HG03175 (cell line): Measurements from ENCODE around the gene SYT8.

ENCODE experiments used
- ATAC-seq: cut with Tn5 transposase; IDR thresholded peaks from one replicate; pipeline ENCODE4 v1.9.1; 2021; ENCODE audit warnings: mild to moderate bottlenecking, moderate library complexity; ENCODE audit not compliant: unreplicated experiment

The SYT8 gene

DNA sequence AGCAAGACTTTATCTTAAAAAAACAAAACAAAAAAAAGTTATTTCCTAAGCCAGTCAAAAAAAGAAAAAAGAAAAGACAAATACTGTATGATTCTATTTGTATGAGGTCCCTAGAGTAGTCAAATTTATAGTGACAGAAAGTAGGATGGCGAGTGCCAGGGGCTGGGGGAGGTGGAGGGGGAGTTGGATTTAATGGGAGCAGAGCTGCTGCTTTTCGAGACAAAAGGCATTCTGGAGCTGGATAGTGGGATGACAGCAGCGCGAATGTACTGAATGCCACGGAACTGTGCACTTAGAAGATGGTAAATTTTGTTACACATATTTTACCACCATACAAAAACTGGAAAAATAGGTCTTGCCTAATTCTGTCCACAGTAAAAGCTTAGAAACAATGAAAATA is 17.8 kb upstream of the SYT8 start:
- no peak for ATAC-seq

DNA sequence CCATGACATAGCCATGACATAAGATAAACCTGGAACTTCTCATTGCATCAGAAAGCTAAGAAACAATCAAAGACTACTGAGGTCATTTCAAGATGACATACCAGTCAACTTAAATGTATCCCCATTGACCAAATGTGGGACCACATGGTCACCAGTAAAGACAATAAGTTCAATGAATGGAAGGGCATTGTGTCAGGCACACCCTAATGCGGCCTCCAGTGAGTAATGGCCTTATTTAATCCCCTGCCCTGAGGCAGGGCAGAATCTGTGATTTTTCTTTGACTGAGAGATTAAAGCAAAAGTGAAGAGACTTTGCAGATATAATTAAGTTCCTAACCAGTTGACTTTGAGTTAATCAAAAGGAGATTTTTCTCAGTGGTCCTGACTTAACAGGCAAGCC is 17.3 kb upstream of the SYT8 start:
- ATAC-seq: no peak

DNA sequence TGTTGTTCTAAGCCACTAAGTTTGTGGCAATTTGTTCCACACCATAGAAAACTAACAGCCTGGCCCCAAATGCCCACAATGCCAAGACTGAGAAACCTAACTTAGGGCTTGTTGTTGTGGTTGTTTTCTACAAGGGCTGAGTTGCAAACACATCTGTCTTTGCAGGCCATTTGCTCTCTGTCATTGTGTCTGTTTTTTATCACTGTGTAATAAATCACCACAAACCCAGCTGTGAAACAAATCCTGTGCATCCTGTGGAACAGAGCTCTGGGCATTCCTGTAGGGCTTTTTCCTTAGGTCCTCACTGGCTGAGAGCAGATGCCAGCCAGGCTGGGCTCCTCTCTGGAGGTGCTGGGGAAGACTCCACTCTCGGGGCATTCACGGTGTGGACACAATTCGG is 15.7 kb upstream of the SYT8 start:
- ATAC-seq: no peak

DNA sequence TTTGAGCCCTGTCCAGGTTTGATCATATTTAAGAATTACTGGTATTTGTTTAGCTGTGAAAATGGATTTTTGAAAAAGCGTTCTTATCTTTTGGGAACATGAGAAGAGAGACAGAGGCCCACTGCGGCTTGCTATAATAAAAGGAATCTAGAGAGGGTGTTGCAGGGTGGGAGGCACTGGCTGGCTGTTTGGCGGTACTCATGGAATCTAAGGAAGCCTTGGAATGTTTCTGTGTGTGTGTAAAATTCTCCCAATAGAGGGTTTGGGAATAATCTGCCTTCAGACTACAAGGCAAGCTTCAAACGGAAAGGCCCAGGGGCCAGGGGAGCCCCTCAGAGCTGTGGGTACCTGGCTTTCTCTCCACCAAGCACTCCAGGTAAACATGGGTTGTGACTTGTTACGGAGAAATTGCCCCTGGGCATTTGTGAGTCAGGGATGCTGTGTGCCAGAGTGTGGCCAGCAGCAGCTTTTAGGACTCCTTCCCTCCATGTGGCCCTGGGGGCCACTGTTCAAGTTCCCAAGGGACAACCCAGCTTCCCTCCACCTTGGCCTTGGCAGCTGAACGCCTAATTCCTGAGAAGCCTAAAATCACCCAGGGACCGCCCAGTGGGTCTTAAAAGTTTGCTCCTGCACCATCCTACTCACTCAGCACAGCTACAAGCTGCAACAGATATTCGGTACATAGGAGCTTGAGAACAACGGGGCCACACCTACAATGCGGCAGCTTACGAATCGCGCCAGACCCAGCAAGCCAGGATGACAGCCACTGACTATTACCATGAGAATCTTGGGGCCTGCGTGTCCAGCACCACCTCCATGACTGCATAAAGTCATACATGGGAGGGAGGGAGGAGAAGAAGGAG is 14.1 kb upstream of the SYT8 start:
- ATAC-seq: no peak

DNA sequence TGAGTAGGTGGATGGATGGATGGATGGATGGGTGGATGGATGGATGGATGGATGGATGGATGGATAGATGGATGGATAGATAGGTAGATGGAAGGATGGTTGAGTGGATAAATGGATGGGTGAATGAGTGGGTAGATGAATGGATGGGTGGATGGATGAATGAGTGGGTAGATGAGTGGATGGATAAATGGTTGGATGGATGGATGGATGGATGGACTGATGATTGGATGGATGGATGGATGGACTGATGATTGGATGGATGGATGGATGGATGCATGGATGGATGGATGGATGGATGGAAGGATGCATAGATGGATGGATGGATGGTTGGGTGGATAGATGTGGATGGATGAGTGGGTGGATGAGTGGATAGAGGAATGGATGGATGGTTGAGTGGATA is 13.2 kb upstream of the SYT8 start:
- ATAC-seq: no peak

DNA sequence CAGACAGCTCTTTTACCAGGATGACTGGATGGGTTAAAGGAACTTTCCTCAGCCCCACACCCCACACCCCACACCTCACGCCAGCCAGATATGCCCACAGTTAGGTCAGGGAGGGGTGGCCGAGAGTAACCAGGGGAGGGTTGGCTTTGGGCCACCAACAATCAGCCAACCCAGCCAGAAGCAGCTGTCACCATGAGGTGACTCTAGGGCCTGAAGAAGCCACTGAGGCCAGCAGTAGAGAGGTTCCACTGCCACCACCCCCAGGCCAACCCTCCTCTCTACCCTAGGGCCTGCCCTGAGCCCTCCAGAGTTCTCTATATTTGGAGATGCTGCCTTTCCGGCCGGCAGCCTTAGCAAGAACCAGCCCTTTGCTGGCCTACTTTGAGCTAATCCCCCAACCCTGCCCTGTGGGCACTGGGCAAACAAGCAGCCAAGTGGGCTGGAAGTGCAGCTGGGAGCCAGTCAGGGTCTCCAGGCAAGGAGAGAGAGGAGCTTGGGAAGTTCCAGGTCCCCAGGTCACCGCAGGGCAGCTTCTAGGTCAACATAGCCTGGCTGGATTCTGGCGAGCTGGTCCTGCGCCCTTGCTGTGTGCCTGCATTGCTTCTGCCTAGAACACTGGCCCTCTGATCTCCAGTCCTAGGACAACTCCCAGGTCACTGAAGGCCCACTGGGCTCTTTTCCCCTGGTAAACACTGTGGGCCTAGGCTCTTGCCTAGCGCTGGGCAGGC is 12.0 kb upstream of the SYT8 start:
- no peak for ATAC-seq

DNA sequence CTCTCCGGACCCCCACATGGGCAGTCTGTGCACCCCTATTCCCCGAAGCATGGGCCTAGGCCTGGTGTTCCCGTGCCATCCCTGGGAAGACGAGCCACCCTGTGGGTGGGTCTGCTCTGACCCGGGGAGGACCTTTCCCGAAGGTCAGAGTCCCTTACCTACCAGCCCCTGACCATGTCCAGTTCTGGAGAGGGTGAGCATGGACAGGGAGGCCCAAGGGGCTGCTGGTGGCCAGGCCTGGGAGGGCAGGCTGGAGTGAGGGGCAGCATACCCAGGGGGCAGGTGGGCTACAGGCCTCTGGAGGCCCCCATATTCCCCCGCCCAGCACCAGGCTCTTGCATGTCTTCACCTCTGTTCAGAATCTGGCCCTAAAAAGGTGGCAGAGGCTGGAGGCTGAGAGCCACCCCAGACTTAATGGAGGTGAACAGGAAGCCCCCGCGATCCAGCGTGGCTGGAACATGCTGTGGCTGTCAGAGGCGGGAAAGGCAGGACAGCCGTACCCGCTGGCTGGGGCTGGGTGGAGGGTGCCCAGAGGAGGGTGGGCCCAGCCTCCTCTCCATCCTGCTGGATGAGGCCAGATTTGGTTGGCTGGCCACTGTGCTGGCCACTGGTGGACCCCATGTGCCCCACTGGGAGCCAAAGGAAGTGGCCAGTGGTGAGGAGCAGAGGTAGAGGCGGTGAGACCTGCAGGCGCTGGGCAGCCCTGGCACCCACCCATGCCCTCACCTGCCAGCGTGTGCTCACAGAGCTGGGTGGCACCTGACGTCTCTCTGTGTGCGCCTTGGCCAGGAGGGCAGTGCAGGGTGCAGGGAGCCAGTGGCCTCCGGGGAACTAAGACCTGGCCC is 11.2 kb upstream of the SYT8 start:
- no peak for ATAC-seq

DNA sequence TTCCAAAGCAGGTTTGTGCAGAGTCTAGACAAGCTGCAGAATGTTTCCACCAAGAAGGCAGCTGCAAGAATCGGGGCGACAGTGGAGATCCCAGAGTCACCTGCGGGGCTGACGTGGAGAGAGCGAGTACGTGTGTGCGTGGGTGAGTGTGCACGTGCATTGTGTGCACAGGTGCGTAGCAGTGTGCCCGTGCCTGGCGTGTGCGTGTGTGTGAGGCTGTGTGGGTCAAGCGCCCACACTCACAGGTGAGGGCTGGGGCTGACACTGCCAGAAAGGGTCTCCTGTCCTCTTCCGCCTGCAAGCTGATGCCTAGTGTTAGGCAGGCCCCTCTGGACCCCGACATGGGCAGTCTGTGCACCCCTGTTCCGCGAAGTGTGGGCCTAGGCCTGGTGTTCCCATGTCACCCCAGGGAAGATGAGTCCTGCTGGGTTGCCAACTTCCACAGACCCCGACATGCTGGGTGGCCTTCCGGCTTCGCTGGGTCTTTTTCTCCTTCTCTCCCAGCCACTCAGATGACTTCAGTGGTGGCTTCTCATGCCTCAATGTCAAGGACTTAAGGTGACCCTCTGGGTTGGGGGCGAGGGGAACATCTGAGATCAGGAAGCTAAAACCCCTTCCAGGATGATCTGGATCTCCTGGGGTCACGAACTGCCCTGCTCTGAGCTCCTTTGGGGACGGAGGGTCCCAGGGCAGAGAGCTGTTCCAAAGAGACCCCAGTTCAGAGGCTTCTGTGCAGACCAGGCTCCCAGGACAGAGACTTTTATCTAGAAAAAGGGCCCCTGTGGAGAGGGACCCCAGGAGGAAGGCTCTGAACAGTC is 10.4 kb upstream of the SYT8 start:
- no peak for ATAC-seq

DNA sequence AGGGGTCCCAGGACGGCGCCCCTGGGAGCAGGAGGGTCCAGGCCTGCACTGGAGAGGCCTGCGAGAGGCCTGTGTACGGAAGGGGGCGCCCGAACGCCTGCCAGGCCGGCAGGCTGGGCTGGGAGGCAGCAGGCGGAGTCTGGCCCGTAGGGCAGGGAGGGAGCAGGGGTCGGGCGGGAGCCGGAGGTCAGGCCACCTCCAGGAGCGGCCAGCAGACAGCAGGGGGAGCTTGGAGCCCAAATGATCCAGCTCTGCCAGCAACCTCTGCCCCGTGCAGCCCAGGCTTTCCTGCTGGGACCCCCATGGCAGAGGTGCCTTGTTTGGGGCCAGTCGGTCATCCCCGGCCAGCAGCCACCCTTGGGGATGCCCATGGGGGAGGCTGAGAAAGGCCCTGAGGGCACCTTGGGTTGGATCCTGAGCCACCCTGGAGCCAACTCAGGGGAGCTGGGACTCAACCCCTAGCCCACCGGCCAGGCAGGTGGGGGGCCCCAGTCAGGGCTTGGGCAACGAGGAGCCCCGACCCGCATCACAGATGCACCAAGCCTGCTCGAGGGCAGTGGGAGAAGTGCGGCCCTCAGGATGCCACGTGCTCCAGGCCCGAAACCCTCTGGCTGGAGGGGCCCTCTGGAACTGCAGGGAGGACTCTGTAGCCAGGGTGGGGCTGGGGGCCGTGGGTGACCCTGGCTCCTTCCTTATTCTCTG is 9.6 kb upstream of the SYT8 start:
- no peak for ATAC-seq

DNA sequence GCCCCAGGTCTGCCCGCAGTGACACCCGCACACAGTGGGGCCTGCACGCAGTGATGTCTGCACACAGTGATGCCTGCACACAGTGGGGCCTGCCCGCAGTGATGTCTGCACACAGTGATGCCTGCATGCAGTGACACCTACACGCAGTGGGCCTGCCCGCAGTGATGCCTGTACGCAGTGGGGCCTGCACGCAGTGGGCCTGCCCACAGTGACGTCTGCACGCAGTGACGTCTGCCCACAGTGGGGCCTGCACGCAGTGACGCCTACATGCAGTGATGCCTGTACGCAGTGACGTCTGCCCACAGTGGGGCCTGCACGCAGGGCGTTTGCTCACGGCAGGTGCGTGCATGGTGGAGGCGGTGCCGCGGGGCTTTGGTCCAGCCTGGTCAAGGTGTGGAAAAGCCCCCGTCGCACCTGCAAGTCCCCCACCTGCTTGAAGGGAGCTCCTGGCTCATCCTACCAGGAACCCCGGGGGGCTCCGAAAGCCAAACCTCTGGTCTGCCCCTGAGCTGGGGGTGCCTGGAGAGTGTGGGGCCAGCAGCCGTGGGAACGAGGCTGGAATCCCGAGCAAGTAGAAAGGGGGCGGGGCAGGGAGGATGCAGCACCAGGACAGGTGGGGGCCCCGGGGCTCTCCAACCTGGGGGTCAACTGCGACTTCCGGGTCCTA is 8.9 kb upstream of the SYT8 start:
- ATAC-seq: no peak

DNA sequence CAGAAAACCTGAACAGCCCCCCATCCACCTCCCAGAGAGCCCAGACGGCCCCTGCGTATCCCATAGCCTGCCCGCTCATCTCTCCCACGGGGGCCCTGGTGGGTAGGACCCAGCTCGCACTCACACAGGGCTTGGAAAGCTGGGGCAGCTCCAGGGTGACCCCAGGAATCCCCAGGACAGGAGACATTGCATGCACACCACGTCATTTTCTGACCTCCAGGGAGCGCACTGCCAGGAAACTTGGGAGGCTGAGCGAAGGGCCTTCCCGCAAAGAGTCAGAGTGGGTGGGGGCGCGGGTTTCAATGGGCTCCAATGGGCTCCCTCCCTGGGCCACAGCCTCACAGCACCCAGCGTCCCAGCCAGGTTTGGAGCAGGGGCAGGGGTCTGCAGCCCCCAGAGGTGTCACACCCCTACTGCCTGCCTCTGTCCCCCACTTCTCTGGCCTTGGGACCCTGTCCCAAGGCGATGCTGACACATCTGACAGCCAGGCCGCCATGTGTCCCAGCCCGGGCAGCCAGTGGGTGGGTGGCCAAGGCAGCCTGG is 8.2 kb upstream of the SYT8 start:
- no peak for ATAC-seq

DNA sequence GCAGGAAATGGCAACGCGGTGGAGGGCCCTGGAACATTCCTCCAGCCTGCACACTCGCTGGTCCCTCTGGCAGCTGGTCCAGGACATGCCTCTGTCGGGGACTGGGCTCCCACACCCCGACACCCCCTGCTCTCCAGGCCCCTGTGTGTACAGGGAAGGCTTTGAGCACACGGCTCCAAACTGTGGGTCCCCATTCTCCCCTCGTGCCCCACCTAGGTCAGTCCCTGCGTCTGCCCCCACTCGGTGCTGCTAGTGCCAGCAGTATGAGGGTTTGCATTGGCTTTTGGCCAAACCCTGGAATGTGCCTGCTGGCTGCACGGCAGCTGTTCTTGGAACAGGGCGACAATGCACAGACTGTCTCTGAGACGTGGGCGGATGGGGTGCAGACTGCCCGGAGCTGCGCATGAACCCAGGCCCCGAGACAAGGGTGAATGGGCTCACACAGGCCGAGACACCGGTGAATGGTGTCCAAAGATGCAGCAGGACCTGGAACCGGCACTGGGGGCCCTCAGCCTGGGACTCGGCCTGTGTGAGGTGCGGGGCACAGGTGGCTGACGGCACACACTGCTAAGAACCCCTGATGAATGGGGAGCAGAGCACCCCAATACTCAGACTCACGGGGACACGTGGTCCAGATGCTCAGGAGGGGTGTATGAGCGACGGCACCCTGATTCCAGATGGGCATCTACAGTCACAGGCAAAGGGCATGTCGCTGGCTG is 7.5 kb upstream of the SYT8 start:
- no peak for ATAC-seq

DNA sequence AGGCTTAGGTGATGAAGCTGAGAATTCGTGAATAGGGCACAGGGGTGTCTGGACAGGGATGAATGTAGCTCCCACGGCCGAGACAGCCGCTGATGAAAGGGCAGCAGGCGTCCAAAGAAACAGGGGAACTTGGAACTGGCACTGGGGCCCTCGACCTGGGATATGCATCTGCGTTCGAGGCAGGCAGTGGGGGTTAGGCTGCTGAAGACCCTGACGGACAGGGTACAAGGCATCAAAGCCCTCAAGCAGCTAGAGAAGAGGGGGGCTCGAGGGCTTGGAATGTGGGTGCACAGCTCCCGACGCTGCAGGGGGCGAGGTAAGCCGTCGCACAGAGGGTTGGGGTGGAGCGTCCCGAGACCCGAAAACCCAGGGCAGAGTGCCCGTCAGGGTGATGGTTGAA is 6.9 kb upstream of the SYT8 start:
- no peak for ATAC-seq

DNA sequence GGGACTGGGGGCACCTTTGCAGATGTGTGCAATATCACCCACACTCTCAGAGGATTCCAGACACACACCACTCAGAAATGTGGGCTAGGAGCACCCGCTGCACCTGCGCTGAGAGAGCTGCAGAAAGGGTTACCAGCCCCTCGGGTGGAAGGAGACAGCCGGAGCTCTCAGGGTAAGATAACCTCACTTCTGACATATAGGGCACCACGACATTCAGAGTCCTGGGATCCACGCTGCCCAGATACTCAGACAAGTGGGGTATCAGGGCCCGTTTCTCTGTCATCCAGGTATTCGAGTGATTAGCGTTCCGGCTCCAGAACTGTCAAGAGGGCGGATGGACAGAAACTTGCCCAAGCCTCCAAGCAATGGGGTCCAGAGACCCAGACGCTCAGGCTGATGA is 6.2 kb upstream of the SYT8 start:
- ATAC-seq: no peak

DNA sequence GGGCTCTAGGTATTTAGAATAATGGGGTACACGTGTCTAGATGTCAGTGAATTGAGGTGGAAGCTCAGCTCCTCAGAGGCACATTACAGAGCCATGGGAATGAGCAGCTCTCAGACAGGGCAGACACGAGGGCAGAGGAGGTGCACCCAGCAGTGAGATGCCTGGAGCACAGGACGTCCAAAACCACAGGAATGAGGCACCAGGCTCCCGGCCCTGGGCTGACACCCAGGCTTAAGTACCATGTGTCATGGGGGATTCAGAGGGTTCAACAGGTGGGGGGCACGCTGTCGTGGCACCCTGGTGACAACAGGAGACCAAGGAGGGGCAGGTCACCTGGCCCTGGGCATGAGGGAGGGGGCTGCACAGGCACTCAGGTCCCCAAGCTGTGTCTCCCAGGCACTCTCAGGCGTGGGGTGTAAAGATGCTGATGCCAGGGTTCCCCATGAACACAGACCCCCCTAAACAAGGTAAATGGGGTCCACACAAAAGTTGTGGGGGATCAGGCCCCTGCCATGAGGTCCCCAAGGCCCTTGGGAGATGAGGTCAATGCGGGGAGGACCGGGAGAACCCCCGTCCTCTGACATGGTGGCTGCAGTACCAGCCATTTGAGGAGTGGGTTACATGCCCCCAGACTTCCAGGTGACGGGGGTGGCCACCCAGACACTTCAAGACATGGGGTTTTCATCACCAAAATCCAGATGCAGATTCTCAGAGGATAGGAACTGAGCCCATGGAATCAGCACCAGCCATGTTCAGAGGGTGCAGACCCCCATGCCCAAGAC is 5.6 kb upstream of the SYT8 start:
- no peak for ATAC-seq

DNA sequence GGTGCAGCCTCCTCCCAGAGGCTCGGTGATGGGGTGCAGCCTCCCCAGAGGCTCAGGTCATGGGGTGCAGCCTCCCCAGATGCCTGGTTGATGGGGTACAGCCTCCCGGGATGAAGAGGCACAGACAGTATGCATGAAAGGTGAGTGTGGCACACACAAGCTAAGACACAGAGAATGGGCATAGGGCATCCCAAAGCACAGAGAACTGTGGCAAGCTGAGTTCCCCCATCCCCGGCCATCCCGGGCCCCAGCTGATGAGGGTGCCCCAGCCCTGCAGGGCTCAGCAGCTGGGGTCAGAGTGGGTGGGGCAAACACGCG is 4.8 kb upstream of the SYT8 start:
- no peak for ATAC-seq

DNA sequence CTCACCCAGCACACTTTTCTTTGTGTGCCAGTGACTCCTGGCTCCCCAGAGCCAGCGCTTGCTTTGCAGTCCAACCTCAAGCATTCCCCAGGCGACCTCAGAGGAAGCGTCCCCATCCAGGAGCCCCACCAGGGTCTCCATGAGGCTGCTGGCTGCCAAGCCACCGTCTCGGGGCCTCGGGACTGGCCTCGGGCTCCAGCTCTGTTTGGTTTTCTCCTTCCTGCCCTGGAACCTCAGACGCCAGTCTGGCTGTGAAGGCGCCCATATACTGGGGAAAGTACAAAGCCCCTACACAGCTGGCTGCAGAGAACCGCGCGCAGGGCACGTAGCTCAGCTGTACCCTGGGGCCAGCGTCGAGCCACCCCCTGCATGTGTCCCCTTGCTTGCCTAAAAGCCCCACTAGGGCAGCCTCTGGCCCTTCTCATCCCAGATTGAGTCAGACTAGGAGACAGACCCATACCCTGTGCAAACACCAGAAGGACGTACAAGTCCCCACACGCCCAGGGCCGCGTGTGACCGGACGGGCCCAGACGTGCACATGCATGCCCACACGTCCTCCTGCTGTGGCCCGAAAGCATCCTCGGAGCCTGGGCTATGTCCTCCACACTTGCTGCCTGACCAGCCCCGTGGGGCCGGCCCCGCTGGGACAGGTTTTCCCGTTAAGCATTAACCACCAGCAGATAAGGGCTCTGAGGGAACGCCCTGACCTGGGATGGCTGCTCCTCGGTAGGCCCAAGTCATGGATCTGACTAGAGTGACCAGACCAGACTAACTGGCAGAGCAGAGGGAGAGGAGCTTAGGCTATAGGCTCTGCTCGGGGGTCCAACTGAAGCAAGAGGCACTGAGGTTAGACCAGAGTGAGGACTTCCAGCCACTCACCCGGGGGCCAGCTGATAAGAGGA is 4.2 kb upstream of the SYT8 start:
- ATAC-seq: no peak
